Dedifferentiated amniotic fluid mesenchymal stem cell (primary cell): ENCODE data around the gene INPP5F.

Source experiments
- DNase-seq: peaks from one replicate; pipeline ENCODE4 v3.0.0-alpha.2; 2016; ENCODE audit errors: extremely low spot score

Gene INPP5F

DNA sequence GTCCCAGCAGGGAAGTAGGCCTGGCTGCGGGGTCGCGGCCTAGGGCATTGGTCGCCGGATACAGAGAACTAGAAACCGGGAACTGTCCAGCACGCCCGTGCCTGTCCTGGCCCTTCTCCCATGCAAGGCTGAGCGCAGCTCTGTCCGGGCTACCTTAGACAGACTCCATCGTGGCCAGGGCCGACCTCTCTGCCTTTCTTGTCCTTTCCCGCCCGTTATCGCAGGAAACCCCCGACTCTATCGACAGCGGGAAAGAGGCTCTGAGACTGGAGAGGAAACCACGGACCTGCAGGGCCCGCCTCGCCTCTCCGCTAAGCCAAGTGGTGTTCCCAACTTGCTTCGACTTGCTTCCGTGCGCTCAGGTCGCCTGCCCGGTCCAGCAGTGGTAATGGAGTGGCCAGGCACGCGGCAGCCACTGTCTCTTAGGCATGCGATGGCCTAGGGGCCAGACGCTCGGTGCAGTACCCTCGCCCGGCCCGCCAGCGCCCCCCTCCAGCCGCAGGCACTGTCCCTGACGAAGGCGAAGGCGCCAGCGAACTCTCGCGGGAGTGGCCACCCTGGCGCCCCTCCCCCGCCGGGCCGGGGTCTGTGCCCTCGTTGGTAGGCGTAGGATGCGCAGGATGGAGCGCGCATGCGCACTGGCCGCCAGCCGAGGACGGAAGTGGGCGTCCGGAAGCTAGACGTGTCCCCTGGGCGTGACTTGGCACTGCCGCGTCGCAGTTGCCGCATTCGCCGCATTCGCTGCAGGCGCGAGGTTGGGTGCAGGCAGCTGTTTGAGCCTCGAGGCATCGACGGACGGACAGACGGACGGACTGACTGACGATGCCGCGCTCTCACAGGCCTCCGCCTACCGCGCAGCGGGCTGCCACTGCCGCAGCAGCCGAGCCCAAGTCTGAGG is 92.4 kb downstream of the INPP5F start:
- no peak for DNase-seq

DNA sequence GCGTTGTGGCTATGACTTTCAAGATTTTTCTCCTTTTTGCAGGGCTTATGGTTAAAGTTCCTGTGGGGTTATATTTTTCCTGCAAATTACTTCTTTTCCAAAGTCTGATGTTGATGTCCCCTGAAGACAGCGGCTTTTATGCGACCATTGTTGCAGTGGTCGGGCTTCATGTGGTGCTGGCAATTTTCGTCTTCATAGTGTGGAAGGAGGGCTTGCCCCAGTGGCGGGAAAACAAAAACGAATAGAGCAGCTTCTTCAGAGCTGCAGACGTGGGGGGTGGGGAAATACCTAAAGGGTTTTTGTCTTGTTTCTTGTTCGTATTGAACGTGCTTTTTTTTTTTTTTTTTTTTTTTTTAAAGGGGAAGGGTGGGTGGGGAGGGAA is 93.0 kb downstream of the INPP5F start:
- DNase-seq: no peak

DNA sequence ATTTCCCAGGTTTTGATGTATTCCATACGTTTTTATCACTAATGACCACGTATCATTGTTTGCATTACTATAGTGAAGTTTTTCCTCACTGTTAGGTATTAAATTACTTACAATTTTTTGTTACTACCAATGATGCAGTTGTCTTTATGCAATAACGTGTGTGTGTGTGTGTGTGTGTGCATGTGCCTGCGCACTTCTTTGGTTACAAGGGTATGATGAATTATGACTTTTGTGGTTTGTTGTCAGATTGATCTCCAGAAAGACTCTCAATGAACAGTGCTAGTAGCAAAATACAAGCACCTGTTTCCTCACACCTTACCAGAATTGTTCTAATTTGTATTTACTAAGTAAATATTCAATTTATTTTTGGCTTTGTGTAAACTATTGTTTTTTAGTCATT is 95.3 kb downstream of the INPP5F start:
- no peak for DNase-seq

DNA sequence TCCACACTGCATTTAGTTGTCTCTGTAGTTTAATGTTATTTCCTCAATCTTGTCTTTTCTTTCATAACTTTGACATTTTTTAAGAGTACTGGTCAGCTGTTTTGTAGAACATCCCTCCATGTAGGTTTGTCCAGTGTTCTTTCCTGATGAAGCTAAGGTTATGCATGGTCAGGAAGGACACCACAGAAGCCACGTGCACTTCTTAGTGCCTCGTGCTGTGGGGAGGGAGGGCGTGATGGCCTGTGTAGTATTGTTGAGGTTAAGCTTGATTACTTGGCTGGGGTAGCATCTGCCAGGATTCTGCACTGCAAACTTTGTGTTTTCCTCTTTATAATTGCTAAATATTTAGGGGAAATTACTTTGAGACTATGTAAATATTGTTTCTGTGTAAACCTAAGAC is 98.4 kb downstream of the INPP5F start:
- DNase-seq: no peak

DNA sequence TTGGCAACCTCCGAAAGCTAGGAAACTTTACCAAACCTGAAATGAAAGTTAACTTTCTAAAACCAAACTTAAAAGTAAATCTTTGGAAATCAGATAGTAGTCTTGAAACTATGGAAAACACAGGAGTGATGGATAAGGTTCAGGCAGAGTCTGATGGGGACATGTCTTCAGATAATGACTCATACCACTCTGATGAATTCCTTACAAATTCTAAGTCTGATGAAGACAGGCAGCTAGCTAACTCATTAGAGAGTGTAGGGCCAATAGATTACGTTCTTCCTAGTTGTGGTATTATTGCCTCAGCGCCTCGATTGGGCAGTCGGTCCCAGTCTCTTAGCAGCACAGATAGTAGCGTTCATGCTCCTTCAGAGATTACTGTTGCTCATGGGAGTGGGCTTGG is 100.9 kb downstream of the INPP5F start:
- DNase-seq: no peak

DNA sequence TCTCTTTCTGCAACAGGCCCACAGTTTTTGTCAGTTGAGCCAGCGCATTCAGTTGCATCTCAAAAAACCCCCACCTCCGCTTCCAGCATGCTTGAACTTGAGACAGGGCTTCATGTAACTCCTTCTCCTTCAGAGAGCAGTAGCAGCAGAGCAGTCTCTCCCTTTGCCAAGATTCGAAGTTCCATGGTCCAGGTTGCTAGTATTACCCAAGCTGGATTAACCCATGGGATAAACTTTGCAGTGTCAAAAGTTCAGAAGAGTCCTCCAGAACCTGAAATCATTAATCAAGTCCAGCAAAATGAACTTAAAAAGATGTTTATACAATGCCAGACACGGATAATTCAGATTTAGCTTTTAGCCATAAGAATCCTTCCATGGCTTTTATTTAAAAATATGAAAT is 101.6 kb downstream of the INPP5F start:
- DNase-seq: no peak

DNA sequence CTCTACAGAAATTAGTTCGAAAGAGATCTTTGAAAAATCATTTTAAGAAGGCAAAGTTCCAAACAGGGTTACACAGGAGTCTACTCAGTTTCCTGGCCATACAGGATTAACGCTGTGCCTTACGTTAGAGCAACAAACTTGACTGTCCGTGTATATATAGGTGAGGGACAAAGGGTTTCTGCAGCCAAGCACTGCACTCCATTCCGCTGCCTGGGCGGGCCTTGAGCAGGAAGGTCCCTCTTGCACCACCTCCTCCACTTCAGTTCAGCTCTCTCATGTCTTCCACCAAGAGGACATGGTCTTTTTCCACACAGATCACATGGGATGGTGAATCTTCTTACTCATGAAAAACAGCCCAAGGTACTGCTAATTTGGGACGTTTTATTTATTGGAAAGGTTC is 103.6 kb downstream of the INPP5F start:
- no peak for DNase-seq

DNA sequence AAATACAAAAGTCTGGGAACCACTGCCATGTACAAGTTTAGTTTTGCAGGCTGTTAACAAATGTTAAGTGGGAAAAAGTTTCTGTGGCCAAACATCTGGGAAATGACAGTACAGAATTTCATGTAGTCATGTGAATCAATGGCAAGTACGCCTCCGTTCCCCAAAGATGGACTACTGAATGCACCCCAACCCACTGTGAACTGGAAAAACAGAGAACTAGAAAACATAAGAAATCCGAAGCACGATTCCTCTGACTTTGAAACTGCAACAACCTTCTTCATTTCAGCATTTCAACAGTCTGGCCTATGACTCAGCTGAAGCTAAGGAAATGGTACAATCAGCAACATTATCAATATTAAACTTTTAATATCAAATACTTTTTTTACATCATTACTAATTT is 105.0 kb downstream of the INPP5F start:
- no peak for DNase-seq

DNA sequence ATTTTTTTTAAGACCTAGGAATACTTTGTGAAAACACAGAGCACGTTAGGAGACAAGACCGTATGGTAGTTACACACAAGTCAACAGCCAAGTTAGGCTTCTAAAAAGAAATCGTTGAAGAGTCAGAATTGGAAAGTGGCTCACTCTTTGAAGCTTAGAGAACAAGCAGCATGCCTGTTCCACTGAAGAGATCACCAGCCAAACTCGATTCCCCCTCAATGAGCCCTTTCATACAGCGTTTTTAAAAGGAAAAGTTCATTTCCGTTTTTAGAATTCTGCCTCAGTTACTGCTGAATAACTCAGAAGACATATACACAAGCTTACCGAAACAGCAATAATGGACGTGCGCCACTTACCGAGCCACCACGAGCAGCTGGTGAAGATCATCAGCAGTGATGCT is 105.8 kb downstream of the INPP5F start:
- DNase-seq: no peak

DNA sequence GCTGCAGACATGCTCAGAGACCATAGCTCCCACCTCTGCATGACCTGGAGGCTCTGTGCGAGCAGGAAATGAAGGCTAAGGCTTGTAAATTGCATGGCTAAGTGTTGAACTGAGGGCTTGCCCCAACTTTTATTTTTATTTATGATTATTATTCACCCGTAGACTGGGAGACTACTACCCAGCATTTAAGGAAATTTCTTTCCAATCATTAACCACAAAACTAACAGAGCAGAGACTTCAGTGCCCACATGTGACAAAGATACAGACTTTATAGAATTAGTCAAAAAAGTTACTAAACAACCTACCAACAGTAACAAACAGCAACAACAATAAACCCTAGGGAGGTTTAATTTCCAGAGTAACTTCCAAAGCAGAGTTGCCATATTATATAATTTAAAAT is 107.1 kb downstream of the INPP5F start:
- DNase-seq: no peak

DNA sequence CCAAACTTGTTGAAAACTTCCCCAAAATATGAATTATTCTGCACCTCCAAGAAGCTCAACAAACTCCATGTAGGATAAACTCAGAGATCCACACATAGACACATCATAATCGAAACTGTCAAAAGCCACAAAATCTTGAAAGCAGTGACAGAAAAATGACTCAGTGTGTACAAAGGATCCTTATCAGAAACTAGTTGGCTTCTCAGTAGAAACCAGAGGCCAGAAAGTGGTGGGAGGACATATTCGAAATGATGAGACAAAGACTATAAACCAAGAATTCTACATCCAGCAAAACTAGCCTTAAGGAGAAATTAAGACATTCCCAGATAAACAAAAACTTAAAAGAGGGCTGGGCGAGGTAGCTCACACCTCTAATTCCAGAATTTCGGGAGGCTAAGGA is 108.3 kb downstream of the INPP5F start:
- no peak for DNase-seq

DNA sequence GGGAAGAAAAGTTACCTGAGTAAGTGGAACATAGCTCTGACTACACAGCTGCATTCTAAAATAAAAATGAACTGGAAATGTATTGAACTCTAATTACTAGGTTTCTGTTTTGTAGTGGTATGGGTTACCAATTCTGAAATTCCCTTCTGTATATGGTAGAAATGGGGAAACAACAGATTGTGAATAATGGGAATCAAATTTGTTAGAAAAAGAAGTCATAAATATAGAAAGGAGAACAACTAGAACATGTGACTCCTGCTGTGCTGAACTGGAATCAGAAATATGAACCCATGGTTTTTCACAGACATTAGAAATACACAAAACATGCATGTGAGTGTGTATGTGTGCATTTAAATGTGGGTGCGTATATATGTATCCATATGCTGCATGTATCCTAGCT is 119.8 kb downstream of the INPP5F start:
- no peak for DNase-seq

DNA sequence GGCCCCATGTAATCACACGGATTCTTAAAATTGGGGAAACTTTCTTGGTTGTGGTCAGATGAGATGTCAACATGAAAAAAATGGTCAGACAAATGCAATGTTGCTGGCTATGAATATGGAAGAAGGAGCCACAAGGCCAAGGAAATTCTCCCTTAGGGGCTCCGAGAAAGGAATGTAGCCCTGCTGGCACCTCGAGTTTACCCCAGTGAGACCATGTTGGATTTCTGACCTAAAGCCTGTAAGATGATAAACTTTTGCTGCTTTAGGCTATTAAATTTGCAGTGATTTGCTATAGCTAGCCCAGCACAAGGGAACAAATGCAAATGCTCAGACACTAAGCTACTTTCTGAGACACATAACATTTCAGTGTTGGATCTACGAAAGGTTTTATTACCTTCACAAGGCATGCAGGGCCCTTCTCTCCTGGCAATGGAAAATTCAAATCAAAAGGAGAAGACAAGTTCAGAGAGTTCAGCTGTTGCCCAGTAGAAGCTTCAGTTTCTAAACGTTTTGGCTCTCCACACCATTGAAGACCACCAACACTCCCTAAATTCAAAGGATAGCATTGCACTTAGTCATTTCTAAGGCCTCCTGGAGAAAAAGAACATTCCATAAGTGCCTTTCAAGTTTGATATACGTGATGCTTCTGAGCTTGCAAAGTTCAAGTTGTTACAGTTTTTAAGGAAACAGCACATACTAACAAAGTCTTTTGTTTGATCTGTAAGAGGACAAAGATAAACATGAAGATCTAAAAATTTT is 123.4 kb downstream of the INPP5F start:
- DNase-seq: peak; percentile 65

DNA sequence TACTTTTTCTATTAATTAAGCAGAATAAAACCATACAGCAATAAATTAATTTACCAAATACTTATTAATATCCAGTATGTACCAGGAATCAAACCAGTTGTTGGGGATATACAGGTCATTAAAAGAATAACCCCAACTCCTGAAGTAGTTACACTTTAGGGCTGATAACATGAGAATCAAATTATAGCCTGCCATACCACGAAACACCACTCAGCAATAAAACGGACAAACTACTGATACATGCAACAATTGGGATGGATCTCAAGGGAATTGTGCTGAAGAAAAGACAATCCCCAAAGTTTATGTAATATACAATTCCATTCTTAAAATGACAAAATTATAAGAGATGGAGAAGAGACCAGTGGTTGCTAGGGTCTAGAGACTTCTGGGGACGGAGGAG is 124.1 kb downstream of the INPP5F start:
- no peak for DNase-seq

DNA sequence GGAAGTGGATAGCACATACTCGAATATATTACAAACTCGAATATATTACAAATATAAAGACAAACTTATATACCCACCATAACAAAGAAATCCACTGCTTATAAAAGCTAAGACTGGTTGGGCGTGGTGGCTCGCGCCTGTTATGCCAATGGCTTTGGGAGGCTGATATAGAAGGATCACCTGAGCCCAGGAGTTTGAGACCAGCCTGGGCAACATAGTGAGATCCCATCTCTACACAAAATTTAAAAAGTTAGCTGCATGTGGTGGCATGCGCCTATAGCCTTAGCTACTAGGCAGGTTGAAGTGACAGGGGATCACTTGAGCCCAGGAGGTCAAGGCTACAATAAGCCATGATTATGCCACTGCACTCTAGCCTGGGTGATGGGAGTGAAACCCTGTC is 126.4 kb downstream of the INPP5F start:
- no peak for DNase-seq

DNA sequence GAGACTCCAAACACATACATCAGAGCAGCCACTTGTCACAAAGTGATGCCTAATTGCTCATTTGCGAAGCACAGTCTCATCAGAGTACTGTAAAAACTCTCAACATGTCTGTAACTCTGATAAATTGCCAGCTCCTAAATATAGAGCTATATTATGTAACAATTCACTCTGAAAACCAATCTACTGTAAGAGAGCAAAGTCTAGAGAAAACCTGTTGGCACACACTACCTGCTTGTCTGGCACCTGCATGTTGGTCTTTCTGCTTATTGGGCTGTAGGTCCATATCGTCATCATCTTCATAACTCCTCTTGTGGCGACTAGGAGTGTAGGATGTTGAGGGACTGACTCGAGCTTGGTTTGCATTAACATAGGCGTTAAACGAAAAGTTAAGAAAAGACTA is 127.0 kb downstream of the INPP5F start:
- DNase-seq: no peak

DNA sequence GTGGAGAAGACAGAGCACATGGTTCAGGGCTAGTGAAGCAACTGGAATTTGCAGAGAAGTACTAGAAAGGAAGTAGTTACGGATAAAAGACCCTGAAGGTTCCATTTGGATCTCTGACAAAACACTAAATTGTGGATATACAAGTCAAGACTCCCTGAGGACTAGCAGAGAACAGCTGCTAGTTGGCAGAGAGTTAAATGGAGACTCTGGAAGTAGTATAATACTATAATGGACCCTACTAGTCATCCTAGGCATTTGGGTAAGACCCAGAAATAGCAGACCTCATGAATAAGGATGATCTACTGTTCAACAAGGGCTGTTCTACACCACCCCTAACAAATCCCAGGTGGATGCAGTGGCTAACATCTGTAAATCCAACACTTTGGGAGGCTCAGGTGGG is 127.7 kb downstream of the INPP5F start:
- DNase-seq: no peak

DNA sequence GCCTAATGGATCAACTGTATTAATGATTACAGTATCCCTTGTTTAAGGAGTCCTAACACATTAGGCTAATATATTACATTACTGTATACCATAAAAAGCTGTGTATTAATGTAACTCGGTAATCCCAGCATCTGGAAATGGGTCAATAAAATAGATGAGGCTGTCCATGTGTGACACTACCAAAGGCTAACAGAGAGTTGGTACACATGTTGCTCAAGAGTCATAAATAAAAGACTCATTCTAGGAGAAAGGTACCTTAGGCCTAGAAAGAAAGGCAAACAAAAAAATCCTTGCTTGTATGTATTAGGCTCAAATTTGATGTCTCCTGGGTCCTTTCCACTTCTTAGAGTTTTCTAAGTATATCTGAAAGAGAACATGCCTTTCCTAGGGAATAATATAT is 132.2 kb downstream of the INPP5F start:
- DNase-seq: no peak

DNA sequence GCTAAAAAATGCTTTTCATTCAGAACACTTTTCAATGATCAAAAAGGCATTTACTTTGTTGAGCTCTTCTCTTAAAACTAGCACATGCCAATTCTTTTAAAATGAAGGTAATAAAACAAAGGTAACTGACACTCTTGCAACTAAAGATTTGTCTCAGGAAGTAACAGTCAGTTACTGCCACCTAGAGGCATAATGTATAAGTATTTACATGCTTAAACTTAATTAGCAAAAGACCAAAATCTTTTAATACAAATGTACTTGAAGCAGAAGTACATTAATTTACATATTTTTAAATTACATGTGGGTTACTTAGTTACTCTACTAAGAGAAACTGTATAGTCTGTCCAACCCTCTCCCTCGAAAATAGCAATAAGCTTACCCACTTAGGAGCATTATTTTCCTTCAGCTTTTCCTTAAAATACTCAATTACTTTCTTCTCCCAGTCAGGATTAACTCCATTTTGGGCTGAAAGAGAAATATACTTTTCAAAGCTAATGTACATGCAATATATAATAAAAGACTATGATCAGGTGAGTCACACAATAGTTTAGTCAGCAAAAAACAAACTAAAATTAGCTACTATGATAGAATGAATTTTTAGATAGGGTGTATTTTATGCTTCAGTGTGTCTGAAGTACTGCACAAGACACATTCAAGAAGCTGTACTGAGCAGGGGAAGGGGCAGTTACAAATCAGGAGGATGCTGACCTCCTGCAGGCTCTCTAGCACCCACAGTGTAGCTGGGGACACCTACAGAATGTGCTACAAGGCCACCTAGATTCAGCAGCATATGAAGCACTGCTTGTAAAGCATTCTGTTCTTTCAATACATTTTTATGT is 133.8 kb downstream of the INPP5F start:
- peak; percentile 62 for DNase-seq

DNA sequence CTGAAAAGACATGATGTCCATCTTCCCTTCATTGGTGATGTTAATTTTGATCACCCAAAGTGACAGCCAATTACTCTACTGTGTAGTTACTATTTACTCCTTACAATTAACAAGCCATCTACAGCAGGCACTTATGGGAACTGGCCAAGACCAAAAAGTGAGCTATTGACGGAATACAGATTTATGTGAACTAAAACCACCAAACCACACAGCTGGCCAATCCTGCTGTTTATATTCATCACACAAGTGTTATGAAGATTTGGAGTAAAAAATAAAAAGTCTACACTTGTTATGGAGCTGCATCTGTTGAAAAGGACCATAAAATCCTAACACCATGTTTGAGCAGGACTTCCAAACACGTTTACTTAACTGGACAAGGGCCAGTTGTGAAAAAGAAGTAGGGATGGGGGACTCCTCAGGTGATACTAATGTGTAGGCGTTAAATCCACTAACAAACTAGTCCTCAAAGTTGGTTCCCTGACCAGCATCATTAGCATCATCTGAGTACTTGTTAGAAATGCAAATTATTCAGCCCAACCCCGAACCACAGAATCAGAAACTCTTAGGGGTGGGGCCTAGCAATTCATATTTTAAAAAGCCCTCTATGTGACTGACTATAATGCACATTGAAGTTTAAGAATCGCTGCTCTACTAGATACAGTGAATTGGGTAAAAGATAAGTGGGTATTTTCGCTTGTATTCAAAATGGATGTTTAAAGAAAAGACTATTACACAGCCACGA is 135.2 kb downstream of the INPP5F start:
- no peak for DNase-seq

DNA sequence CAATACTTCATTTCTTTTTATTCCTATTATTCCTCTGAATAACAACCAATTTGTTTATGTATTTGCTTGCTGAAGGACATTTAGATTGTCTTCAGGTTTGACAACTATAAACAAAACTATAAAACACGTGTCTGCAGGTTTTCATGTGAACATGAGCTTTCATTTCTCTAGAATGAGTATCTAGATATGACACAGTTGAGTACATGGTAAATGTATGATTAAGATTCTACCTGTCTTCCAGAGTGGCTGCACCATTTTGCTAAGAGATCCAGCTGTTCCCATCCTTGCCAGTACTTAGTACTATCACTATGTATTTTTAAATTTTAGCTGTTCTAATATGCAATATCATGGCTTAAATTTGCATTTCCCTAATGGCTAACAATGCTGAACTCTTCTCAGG is 136.7 kb downstream of the INPP5F start:
- DNase-seq: no peak
